NCI-H345 treated with DMSO at 0.1 percent for 48 hours (cell line): Measurements from ENCODE around the gene BANP.
"Not testable (repeated sequence)": the region's sequence is repeated elsewhere in the genome, so short reads cannot be mapped to it uniquely, and the experiment has no call there.

ENCODE experiments used
- DNase-seq: peaks from one replicate; lab custom pipeline; 2025; ENCODE audit not compliant: unreplicated experiment; lab: John Stamatoyannopoulos, UW

The BANP gene

DNA sequence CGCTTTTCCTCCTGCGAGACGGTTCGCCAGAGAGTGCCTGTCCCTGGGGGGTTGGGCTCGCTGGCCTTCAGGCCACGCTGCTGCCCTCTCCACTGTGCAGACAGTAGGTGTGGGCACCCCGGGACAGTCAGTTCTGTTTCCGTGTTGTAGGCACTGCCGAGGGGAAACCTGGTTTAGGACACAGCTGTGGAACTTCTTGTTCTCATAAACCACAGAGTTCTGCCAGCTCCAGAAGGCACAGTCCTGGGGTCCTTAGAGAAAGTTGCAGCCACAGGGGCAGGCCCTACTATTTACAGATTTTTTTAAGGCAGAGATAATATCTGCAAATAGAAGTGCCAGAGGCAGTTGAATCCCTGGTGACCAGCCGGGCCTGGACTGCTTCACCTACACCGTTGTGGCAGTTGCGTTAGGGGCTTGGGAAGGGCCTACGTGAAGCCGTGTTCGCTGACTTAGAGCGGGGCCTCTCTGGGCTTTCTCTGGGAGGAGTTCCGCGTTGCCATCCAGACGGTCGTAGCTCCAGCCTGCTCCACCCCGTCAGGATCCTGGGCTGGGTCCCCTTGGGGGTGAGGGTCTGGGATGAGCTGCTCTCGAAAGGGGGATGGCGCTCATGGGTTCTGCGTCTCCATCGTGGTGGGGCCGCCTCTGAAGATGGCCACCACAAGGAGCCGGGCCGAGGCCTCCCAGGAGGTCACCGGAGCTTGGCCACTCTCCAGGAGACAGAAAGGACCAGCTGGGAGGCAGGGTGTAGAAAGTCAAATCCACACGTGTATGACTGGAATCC lies 126.3 kb downstream of the BANP start:
- DNase-seq = no peak

DNA sequence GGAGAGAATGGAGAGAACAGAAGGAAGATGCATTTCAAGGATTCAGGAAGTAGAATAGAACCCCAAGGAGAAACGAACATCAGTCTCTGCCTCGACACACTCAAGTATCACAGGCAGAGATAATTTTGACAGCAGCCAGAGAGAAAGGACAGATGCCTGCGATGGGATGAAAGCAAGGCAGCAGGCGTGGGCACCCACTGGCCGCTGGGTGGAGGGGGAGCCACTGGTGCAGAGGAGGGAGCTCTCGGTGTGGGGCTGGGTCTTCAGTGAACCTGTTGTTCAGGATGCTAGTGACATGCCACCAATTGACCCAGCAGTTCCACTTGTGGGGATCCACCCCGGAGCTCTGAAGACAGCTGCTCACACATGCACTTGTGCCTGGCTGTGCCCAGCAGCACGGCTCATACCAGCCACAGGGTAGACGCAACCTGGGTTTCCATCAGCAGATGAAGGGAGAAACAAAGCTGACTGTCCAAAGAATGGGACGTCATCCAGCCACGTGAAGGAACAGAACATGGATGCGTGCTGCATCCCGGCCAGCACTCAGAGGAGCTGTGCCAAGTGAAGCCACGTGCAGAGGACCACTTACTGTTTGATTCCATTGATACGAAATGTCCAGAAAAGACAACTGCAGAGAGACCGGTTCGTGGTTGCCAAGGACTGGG lies 127.0 kb downstream of the BANP start:
- no peak for DNase-seq

DNA sequence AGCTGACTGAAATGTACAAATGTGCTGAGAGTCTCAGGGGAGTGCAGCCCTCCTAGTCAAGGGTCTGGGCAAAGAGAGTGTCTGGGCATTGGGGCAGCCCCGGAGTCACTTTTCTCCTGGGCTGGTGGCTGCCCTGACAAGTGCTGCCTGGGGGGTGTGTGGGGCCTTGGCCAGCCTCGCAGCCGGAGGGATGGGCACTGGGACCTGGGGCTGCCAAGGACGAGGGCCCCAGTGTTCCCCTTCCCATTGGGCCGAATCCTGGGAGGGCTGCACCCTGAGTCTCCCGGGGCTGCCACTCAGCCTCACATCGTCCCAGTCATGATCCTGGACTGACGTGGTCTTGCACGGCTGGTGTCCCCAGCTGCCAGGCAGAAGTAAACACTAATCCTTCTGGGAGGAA lies 132.3 kb downstream of the BANP start:
- DNase-seq = no peak

DNA sequence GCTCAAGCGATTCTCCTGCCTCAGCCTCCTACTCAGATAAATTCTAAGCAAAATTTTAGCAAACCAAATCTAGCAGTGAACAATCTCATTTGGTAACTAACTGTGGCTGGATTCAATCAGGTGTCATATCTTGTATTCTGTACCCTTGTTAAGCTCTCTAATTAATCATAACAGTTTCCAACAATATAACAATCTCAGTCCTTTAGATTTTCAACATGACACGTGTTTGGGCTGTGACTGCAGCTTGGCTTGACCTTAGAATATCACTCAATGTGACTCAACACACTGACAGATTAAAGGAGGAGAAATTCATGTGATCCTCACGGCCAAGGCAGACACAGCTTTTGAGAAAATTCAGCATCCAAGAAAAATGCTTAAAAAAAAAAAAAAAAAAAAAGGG lies 133.6 kb downstream of the BANP start:
- no peak for DNase-seq

DNA sequence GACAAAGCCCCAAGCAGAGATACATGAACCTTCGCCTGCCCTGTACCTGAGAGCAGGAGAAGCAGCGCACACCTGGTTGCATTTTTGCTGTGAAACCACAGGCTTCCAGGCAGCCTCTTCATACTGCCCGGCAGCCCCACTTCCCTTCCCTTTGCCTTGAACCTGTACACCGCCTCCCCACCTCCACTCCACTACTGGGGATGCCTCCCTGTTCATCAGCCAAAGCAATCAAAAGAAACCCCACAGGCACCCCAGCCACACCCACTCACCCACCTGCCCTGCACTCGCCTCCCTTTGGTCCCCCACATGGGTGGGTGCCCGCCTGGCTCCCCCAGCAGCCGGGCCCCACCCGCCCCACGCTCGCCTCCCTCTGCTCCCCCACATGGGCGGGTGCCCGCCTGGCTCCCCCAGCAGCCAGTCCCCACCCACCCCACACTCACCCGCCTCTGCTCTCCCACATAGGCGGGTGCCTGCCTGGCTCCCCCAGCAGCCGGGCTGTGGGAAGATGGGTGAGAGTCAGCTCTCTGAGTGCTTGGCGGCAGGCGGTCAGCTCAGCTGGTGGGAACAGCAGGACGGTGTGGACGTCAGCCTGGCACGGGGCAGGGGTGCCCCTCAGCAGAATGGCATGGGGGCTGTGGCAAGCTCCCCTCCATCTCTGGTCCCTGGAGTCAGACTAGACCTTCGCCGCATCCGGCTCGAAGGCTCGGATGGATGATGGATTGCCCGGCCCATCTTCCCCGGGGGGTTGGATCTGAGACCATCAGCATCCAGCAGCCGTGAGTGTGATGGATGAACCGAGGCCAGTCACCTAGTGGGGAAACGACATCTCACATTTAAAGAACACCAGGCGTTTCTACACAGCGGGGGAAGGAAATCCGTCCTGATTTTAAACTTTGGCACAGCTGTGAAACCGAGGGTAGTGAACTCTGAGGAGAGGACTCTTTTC lies 135.6 kb downstream of the BANP start:
- DNase-seq = no peak

DNA sequence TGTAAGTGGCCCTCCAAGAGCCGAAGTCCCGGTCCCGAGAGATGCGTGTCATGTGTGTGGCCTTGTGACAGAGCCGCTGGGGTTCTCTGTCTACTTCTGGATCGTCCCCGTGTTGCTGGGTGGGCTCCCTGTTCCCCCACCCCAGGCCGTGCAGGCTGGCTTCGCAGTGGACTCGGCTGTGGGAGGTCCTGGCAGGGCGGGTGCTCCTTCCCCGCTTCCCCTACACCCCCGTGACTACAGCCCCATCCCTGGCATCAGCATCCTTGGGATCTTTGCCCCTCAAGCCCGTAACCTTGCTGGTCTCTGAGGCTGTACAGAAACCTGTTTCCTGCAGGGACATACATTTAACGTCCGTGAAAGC lies 136.3 kb downstream of the BANP start:
- no peak for DNase-seq

DNA sequence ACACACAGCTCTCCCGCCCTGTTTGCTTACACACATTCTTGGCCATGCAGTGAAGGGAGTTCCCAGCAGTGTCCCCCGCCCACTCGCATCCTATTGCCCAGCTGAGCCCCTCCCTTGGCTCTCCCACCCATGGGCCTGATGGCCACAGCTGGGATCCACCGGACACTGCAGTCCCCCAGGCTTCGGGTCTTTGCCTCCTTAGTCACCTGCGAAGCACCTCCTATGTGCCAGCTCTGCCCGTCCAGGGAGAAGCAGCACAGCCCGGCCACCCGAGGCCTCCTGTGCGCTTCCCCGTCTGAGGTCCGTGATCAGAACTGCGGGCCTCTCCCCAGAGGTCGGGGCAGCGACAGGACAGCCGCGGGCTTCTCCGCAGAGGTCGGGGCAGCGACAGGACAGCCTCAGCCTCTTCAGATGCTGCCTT lies 136.9 kb downstream of the BANP start:
- DNase-seq = no peak

DNA sequence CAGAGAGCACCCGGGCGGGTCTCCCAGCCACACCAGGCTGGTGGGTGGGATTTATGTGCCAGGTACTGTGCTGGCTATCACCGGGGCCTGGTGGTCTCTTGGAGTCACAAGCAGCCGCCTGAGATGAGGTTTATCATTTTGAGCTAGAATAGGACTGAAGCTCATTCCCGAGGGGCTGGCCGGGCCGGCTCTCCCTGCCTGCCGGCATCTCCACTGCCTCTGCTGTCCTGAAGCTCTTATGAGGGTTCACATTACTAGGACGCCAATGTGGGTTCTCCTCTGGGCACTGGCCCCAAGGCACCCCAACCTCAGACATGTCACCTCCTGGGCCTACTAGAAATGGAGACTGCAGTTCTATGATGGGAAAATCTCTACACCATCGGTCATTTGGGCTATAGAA lies 137.4 kb downstream of the BANP start:
- DNase-seq = not testable (repeated sequence)

DNA sequence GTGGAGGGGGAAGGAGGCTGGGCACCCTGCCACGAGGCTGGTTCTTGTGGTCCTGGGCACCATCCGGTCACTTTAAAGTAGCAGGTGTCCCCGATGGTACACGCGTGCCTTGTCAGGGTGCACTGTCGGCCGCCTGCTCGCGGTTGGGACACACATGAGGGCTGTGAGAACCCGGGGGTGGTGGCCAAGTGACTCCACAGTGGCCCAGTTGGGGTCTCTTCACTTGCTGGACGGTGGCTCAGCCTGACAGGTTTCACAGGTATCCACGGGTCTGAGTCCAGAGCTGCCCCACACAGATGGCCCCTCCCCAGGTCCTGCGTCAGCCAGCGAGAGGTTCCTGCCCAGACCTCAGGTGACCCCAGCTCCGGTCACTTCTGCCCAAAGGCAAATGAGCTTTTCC lies 137.8 kb downstream of the BANP start:
- not testable (repeated sequence) for DNase-seq

DNA sequence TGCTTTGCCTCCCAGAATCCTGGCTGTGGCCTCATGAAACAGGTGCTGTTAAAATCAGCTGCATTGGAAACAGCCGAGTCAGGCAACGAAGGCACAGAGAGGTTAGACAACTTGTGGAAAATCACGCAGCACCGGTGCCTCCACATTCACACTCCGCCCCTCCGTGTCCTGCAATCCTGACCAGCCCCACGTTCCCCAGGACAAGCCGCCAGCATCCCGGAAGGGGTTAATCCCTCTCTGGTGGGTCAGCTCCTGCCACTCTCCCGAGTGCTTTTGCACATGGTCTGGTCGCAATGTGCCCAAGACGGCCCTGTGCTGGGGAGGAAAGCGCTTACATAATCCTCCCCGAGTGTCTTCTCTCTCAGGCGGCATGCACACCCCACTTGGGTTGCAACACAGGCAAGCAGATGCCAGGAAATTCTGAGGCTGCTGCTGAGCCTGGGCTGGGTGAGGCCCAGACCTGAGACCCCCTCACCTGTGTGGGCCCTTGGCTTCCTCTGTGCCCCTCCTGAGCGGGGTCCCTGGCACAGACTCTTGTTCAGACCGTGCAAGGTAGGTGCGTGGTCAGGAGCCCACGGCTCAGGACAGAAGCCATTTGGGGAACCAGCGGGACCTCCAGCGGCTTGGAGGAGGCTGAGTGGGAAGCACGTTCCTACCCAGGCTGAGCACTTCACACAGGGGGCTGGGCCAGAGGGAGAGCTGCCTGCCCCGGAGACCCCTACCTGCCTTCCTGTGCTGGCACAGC lies 138.6 kb downstream of the BANP start:
- DNase-seq = not testable (repeated sequence)

DNA sequence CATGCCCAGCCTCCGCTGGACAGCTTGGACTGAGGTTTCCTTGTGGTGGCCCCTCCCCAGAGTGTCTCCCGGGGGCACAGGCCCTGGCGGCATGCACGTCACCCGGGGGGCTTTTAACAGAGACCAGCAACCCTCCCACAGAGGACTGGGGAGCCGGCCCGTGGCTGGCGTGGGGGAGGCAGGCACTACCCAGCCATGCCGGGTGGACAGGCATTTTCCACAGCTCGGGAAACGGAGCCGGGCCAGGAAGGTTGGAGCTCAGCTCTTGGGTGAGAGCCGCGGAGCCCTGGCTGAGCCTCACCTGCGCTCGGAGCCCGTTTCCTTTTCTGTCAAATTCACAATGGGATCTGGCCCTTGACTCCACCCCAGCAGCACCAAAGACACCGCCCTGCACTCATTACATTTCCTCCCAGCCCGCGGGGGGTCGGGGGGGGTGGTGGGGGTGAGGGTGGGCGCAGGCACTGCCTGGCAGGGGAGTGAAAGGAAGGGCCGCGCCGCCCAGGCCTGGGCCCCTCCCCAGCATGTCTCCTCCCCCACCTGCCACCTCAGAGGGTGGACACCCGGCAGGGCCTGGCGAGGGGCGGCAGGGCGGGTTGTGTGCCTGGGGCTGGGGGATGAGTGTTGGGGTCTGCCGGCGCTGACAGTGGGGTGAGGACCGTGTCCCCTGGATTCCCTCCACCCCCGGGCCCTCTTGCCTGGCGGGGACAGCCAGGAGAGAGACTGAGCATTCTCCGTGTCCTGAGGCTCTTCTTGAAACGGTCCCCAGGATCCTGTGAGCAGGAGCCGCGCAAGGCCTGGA lies 139.3 kb downstream of the BANP start:
- not testable (repeated sequence) for DNase-seq

DNA sequence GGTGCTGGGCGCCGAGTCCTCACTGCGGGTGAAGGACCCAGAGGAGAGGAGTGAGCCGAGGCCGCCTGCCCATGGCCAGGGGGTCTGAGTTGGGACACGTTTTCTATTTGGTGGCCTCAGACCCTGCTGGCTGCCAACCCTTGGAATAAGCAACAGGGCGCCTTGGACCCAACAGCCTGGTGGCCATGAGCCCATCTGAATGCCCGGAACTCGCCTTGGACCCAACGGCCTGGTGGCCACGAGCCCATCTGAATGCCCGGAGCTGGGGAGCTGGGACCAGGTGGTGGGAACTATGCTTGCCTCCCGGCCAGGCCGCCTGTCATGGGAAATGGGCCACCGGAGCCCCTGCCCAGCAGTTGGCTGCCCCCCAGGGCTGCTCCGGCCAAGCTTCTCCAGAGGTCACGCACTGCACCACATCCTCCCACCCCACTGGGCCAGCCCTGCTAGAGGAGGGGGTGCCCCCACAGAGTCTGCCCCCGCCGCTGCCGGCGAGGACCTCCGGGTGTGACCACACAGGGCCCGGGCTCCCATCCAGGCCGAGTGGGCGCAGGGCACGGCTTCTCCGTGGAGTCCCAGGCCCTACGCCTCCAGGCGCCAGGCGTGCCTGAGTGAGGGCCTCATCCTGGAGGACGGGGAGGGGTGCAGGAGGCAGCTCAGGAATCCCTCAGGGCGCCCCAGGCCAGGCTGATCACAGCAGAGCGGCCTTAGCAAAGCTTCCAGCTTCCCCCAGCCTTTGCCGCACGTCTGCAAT lies 140.2 kb downstream of the BANP start:
- DNase-seq = not testable (repeated sequence)

DNA sequence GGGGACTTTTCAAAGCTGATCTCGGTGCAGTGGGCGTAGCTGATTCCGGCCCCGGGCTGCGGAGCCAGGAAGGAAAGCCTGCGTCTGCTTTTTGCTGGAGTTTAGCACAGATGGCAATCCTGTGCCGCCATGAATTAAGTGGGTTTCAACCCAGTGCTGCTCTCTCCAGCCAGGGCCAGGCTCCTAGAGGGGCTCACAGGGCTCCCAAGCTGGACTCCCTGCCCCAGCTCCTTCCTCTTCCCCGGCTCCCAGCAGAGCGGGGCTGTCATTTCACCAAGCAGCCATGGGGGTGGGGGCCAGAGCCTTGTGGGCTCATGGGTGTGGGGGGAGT lies 140.7 kb downstream of the BANP start:
- DNase-seq = not testable (repeated sequence)

DNA sequence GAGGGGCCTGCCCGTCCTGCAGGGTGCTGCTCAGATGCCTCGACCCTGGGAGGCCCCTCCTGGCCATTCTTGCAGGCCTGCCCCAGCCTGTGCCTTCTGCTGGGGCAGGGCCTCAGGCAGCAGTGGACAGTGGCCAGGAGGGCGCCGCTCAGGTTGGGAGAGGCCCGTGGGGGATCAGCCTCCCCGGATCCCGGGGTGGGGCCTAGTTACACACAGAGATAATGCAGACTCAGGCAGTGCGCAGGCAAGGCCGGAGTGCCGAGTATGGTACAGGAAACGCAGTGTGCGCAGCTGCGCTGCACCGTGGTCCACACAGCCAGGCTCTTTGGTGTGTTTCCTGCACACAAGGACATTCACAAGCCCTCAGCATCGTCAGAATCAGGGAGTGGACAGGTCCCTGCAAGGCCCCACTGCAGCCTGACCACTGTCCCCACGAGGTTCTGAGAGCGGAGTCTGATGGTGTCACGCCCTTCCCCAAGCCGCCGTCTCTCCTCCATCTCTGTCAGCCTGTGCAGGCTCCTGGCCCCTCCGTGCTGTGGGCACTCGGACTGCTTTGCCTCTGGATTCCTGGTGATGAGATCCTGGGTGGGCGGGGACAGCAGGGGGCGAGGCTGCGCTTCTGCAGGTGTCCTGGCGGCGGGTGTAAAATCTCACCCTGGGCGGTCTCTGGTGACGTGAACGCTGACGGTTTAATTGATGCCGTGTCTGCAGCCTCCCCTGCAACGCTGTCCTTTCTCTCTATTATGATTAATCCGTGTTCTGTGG lies 141.7 kb downstream of the BANP start:
- DNase-seq = not testable (repeated sequence)

DNA sequence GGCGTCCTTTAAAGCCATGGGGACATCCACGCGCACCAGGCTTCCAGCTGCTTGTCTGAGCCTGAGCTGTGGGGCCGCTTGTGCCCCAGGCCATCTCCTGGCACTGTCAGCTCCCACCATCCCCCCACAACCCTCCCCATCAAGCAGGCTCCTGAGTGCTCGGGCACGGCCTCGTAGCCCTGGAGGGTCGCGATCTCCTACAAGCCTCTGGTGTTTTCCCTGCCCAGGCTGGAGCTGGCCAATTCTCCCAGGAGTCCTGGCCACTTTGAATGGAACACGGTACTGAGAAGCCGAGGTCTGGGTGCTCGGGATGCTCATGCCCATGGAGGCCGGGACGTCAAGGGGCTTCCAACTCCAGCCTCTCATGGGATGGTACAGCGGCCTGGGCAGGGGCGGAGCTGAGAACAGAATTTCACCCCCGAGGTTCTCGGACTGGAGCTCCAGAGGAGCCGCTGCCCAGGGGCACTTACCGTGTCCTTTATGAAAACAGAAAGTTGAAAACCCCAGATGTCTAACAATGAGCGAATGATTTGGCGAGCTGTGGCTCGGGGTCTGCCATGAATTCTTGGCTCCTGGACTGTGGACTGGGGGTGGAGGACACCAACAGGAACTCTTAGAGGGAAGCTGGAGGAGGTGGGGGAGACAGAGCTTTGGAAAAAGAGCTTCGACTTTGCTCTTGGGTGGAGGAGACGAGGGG lies 142.5 kb downstream of the BANP start:
- DNase-seq = not testable (repeated sequence)

DNA sequence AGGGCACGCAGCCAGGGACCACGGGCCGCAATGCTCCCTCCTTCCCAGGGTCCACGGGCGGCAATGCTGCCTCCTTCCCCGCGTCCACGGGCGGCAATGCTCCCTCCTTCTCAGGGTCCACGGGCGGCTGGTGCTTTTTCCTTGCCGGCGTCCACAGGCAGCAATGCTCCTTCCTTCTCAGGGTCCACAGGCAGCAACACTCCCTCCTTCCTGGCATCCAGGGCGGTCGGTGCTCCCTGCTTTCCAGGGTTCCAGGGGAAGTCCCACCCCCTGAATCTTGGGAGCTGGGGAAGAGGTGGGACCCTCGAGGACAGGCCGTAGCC lies 143.0 kb downstream of the BANP start:
- DNase-seq = not testable (repeated sequence)

DNA sequence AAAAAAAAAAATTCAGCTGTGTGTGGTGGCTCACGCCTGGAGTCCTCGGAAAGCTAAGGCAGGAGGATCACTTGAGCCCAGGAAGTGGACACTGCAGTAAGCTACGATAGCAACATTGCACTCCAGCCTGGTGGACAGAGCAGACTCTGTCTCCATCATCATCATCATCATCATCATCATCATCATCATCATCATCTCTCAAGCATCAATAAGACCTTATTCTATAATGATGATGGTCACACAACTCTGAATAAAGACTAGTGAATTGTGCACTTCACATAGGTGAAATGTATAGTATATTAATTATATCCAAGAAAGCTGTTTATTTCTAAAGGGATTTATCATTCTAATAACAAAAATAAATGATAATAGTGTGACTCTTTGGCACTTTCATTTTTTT lies 143.7 kb downstream of the BANP start:
- DNase-seq = not testable (repeated sequence)

DNA sequence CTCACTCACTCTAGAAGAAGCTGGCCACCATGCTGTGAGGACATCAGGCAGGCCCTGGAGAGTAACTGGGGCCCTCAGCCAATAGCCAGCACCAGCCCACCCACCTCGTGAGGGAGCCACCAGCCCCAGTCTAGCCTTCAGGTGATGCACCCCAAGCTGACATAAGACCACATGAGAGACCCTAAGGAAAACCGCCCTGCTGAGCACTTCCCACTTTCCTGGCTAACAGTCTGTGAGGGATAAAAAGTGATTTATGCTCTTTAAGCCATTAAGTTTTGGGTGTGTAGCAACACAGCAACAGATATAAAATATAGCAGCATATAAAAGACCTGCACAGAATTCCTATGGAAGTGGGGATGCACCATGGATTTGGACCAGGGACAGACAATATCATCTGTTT lies 145.4 kb downstream of the BANP start:
- DNase-seq = not testable (repeated sequence)
